Activated B cell treated with CpG ODN at 0.5 μM for 24 hours (primary cell): ENCODE measurements around the gene MIGA2. TPM values are rescaled to one million over a fixed set of nuclear protein-coding genes. Genes with fewer than 3 reads are reported as not detected.
A peak's percentile ranks its signal among the peaks of the same experiment; 100 is the strongest.

Experiments
- ATAC-seq: fragments of 200-7000 bp; cut with Tn5 transposase; one replicate; pipeline ENCODE4 v1.10.0; 2021; ENCODE audit warnings: low read depth, mild to moderate bottlenecking, moderate library complexity
- CTCF ChIA-PET: fragments of 350-600 bp; sonication (Branson Sonifier 250); formaldehyde crosslinking; loops from one replicate; lab custom pipeline; 2021; ENCODE audit warnings: antibody characterized with exemption; lab: Charles Lee
- POLR2A ChIA-PET: fragments of 350-600 bp; sonication (Branson Sonifier 250); formaldehyde crosslinking; loops from one replicate; lab custom pipeline; 2021; ENCODE audit warnings: antibody characterized with exemption; lab: Charles Lee
- DNase-seq: peaks from one replicate; pipeline ENCODE4 v3.0.0; 2022
- H3K27ac Mint-ChIP-seq: one replicate; pipeline ENCODE4 v1.8.0; 2020; ENCODE audit warnings: mixed read lengths
- H3K27me3 Mint-ChIP-seq: one replicate; pipeline ENCODE4 v1.8.0; 2021; ENCODE audit warnings: mixed read lengths
- H3K36me3 Mint-ChIP-seq: one replicate; pipeline ENCODE4 v1.8.0; 2021; ENCODE audit warnings: low read depth, mixed read lengths
- H3K4me1 Mint-ChIP-seq: one replicate; pipeline ENCODE4 v1.8.0; 2021; ENCODE audit warnings: mixed read lengths
- H3K4me3 Mint-ChIP-seq: one replicate; pipeline ENCODE4 v1.8.0; 2020; ENCODE audit warnings: mild to moderate bottlenecking, mixed read lengths
- H3K9me3 Mint-ChIP-seq: one replicate; pipeline ENCODE4 v1.8.0; 2020; ENCODE audit warnings: mixed read lengths
- CTCF ChIP-seq: fragments of 200-600 bp; IDR thresholded peaks from one replicate; pipeline ENCODE4 v1.8.0; 2022; ENCODE audit warnings: antibody characterized with exemption, mild to moderate bottlenecking
- intact Hi-C: fragments of 100-400 bp; cut with micrococcal nuclease; formaldehyde crosslinking; loops from one replicate; pipeline ENCODE4 v1.15.1; 2024
- total RNA-seq: library from RNA; stranded (reverse); gene quantifications from 2 replicates; pipeline ENCODE4 v1.2.3, GENCODE V29; 2022

The MIGA2 gene
- total RNA-seq, 1 donor from 2014 or later = 50.0 TPM

GRCh38 chr9:129071526-129072126, 35.2 kb downstream of the MIGA2 start:
- ChIA-PET CTCF (no interaction called here), POLR2A (interaction anchor here (0.6 to 1.3 kb wide), 3 partner anchors 10 to 52 kb away, joined by 3 to 6 read pairs (median 4); partner anchors contain the start of gene DOLPP1)
- Mint-ChIP-seq H3K4me1 (peaks cover 26% of the 10 kb centered on the region), H3K9me3 (no peaks in the 10 kb centered on the region), H3K4me3 (no peak overlapping the region), H3K36me3 (peaks cover 10% of the 10 kb centered on the region), H3K27ac (peak overlapping the region; percentile 56), H3K27me3 (no peaks in the 10 kb centered on the region)
- no peak for TF ChIP-seq CTCF
- intact Hi-C loops = no loop called here
- ATAC-seq (no peak), DNase-seq (no peak)

GRCh38 chr9:129072171-129072570, 35.7 kb downstream of the MIGA2 start:
- no peaks in the 10 kb centered on the region for H3K27me3 Mint-ChIP-seq
- POLR2A ChIA-PET = interaction anchor here (0.6 to 1.3 kb wide), 3 partner anchors 9 to 53 kb away, joined by 3 to 6 read pairs (median 4); partner anchors contain the start of gene DOLPP1
- no peaks in the 10 kb centered on the region for H3K9me3 Mint-ChIP-seq
- DNase-seq (no peak), ATAC-seq (no peak)
- peaks cover 8% of the 10 kb centered on the region for H3K36me3 Mint-ChIP-seq
- CTCF ChIA-PET = no interaction called here
- TF ChIP-seq CTCF = no peak
- peak overlapping the region; percentile 56 for H3K27ac Mint-ChIP-seq
- intact Hi-C loops = no loop called here
- H3K4me3 Mint-ChIP-seq = no peak overlapping the region
- H3K4me1 Mint-ChIP-seq = peaks cover 26% of the 10 kb centered on the region

GRCh38 chr9:129073404-129073803, 37.0 kb downstream of the MIGA2 start:
- H3K4me3 Mint-ChIP-seq = no peak overlapping the region
- no peak for ATAC-seq
- TF ChIP-seq CTCF = no peak

GRCh38 chr9:129074106-129074505, 37.7 kb downstream of the MIGA2 start:
- intact Hi-C loops = no loop called here
- Mint-ChIP-seq H3K4me1 (peaks cover 16% of the 10 kb centered on the region), H3K4me3 (no peak overlapping the region), H3K9me3 (no peaks in the 10 kb centered on the region), H3K27me3 (no peaks in the 10 kb centered on the region), H3K36me3 (no peaks in the 10 kb centered on the region), H3K27ac (no peak overlapping the region)
- POLR2A ChIA-PET = interaction anchor here (0.6 to 0.9 kb wide), 2 partner anchors 37 to 305 kb away, joined by 3 read pairs; no protein-coding TSS in a partner anchor
- no peak for DNase-seq
- TF ChIP-seq CTCF = no peak
- ATAC-seq = no peak
- CTCF ChIA-PET = no interaction called here

More at GRCh38 chr9:129073404-129073803, 37.0 kb downstream of the MIGA2 start:
- ChIA-PET CTCF (no interaction called here), POLR2A (no interaction called here)
- no peak for DNase-seq
- H3K9me3 Mint-ChIP-seq = no peaks in the 10 kb centered on the region
- no peak overlapping the region for H3K27ac Mint-ChIP-seq
- H3K36me3 Mint-ChIP-seq = peaks cover 3% of the 10 kb centered on the region
- H3K27me3 Mint-ChIP-seq = no peaks in the 10 kb centered on the region
- intact Hi-C loops = no loop called here
- H3K4me1 Mint-ChIP-seq = peaks cover 23% of the 10 kb centered on the region

- Mint-ChIP-seq H3K27me3 (no peaks in the 10 kb centered on the region), H3K27ac (no peak overlapping the region), H3K4me1 (peaks cover 17% of the 10 kb centered on the region), H3K9me3 (no peaks in the 10 kb centered on the region), H3K4me3 (no peak overlapping the region), H3K36me3 (peaks cover 3% of the 10 kb centered on the region)
- ChIA-PET POLR2A (no interaction called here), CTCF (no interaction called here)
- DNase-seq (no peak), ATAC-seq (no peak)
- intact Hi-C loops = no loop called here
- no peak for TF ChIP-seq CTCF
Measured at GRCh38 chr9:129075996-129076639, 39.7 kb downstream of the MIGA2 start.
